Calu3 (cell line): Measurements from ENCODE around the gene NTM. TPM values are rescaled to one million over a fixed set of nuclear protein-coding genes. Genes with fewer than 3 reads are reported as not detected.

Source experiments
- BruUV-seq: library from RNA; stranded (reverse); fragments of 400-500 nt; replicated peaks from 2 replicates; lab custom pipeline; 2021; lab: Mats Ljungman, UMichigan
- CTCF ChIA-PET: fragments of 300-600 bp; sonication (Branson Sonifier 250); formaldehyde crosslinking; loops from one replicate; lab custom pipeline; 2022; ENCODE audit warnings: antibody characterized with exemption; lab: Charles Lee
- DNase-seq: peaks from one replicate; pipeline ENCODE4 v3.0.0; 2022
- H3K27ac Mint-ChIP-seq: one replicate; pipeline ENCODE4 v1.8.0; 2022; ENCODE audit warnings: mixed read lengths; ENCODE audit not compliant: unreplicated experiment
- H3K27me3 Mint-ChIP-seq: one replicate; pipeline ENCODE4 v1.8.0; 2022; ENCODE audit warnings: mixed read lengths; ENCODE audit not compliant: unreplicated experiment
- H3K36me3 Mint-ChIP-seq: one replicate; pipeline ENCODE4 v1.8.0; 2022; ENCODE audit warnings: mild to moderate bottlenecking, moderate library complexity, mixed read lengths; ENCODE audit not compliant: insufficient read depth, unreplicated experiment
- H3K4me1 Mint-ChIP-seq: one replicate; pipeline ENCODE4 v1.8.0; 2022; ENCODE audit warnings: mild to moderate bottlenecking, low read depth, mixed read lengths; ENCODE audit not compliant: unreplicated experiment
- H3K4me3 Mint-ChIP-seq: one replicate; pipeline ENCODE4 v1.8.0; 2022; ENCODE audit warnings: mild to moderate bottlenecking, low read depth, moderate library complexity, mixed read lengths; ENCODE audit not compliant: unreplicated experiment
- H3K9me3 Mint-ChIP-seq: one replicate; pipeline ENCODE4 v1.8.0; 2022; ENCODE audit warnings: low read depth, mixed read lengths; ENCODE audit not compliant: unreplicated experiment
- CTCF ChIP-seq: fragments of 200-600 bp; IDR thresholded peaks from one replicate; pipeline ENCODE4 v1.8.0; 2022; ENCODE audit warnings: antibody characterized with exemption; ENCODE audit not compliant: unreplicated experiment
- intact Hi-C: fragments of 100-400 bp; cut with micrococcal nuclease; formaldehyde crosslinking; loops from one replicate; pipeline ENCODE4 v1.10.0; 2022; ENCODE audit not compliant: unreplicated experiment
- total RNA-seq: library from RNA; stranded (reverse); gene quantifications from 2 replicates; pipeline ENCODE4 v1.2.3, GENCODE V29; 2022

NTM gene
- total RNA-seq, 1 experiment from 2014 or later: not detected

GRCh38 chr11:132008872-132009271 lies 638.5 kb downstream of the NTM start:
- H3K27ac Mint-ChIP-seq: no peak overlapping the region

GRCh38 chr11:132020001-132020400 lies 649.6 kb downstream of the NTM start:
- no peaks in the 10 kb centered on the region for H3K36me3 Mint-ChIP-seq
- peaks cover 5% of the 10 kb centered on the region for H3K9me3 Mint-ChIP-seq
- intact Hi-C loops: no loop called here
- no TSS peak for BruUV-seq
- CTCF ChIA-PET: no interaction called here
- no peak for DNase-seq
- H3K27me3 Mint-ChIP-seq: no peaks in the 10 kb centered on the region
- no peak overlapping the region for H3K4me3 Mint-ChIP-seq
- H3K4me1 Mint-ChIP-seq: no peaks in the 10 kb centered on the region
- no peak overlapping the region for H3K27ac Mint-ChIP-seq
- no peak for TF ChIP-seq CTCF

More at GRCh38 chr11:132008872-132009271, 638.5 kb downstream of the NTM start:
- Mint-ChIP-seq H3K9me3 (peaks cover 17% of the 10 kb centered on the region), H3K27me3 (no peaks in the 10 kb centered on the region), H3K4me3 (no peak overlapping the region), H3K4me1 (no peaks in the 10 kb centered on the region), H3K36me3 (no peaks in the 10 kb centered on the region)
- CTCF ChIA-PET: no interaction called here
- TF ChIP-seq CTCF: no peak
- no peak for DNase-seq
- BruUV-seq: no TSS peak
- intact Hi-C loops: no loop called here

- no peaks in the 10 kb centered on the region for H3K27me3 Mint-ChIP-seq
- no peak overlapping the region for H3K4me3 Mint-ChIP-seq
- H3K4me1 Mint-ChIP-seq: no peaks in the 10 kb centered on the region
- no peak for DNase-seq
- CTCF ChIA-PET: no interaction called here
- no TSS peak for BruUV-seq
- no peak for TF ChIP-seq CTCF
- peaks cover 5% of the 10 kb centered on the region for H3K9me3 Mint-ChIP-seq
- no peak overlapping the region for H3K27ac Mint-ChIP-seq
- H3K36me3 Mint-ChIP-seq: no peaks in the 10 kb centered on the region
- intact Hi-C loops: no loop called here
Observed at GRCh38 chr11:132022285-132022684, 651.9 kb downstream of the NTM start.

GRCh38 chr11:132022733-132023478 lies 652.5 kb downstream of the NTM start:
- intact Hi-C loops: no loop called here
- H3K4me3 Mint-ChIP-seq: no peak overlapping the region
- H3K4me1 Mint-ChIP-seq: no peaks in the 10 kb centered on the region
- H3K36me3 Mint-ChIP-seq: no peaks in the 10 kb centered on the region
- no peaks in the 10 kb centered on the region for H3K27me3 Mint-ChIP-seq
- no peak overlapping the region for H3K27ac Mint-ChIP-seq
- CTCF ChIA-PET: no interaction called here
- H3K9me3 Mint-ChIP-seq: peaks cover 4% of the 10 kb centered on the region
- DNase-seq: no peak
- TF ChIP-seq CTCF: no peak
- BruUV-seq: no TSS peak
